ENCODE measurements around the gene SYNGAP1.

GRCh38 chr6:33445119-33445603 lies 25.3 kb downstream of the SYNGAP1 start:
- TF ChIP-seq EZH2 (IDR thresholded peaks at IDR 0.05; ENCODE audit: borderline replicate concordance, low read depth, low read length, severe bottlenecking) (no peak), CTCF (IDR thresholded peaks at IDR 0.05; ENCODE audit: borderline replicate concordance, extremely low read depth, low read length, poor library complexity, severe bottlenecking) (no peak)

All from DND-41 (cell line).